Measurements from ENCODE around the gene WDCP. TPM values are rescaled to one million over a fixed set of nuclear protein-coding genes. Genes with fewer than 3 reads are reported as not detected.
A peak's percentile ranks its signal among the peaks of the same experiment; 100 is the strongest.
"Not testable (repeated sequence)": the region's sequence is repeated elsewhere in the genome, so short reads cannot be mapped to it uniquely, and the experiment has no call there.

The WDCP gene
- total and polyA plus RNA-seq, 7 donors = 4.6 to 17.3 (median 7.1) TPM

DNA sequence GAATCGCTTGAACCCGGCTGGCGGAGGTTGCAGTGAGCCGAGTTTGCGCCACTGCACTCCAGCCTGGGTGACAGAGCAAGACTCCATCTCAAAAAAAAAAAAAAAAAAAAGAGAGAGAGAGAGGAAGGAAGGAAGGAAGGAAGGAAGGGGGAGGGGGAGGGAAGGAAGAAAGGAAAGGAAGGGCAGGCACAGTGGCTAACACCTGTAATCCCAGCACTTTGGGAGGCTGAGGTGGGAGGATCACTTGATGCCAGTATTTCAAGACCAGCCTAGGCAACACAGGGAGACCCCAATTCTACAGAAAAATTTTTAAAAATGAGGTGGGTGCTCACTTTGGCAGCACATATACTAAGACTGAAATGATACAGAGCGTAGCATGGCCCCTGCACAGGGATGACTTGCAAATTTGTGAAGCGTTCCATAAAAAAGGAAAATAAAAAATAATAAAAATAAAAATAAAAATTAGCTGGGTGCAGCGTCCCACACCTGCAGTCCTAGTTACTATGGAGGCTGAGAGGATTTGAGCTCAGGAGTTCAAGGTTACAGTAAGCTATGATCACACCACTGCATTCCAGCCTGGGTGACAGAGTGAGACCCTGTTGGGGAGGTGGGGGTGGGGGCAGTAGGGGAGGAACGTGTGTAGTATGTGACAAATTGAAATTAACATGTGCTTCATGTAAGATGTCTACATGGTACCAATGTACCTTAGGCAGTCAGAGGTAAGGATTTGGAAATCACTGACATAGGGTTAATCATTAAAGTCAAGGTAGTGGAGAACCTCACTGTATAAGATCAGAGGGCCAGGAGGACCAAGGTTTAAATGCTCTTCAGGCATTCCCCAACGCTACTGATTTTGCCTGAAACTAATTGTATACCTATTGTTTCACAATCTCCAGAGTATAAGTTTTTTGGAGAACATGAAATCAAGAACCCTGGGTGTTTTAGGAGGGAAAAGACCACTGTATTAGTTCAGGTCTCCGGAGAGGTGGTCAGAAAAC lies 1.4 kb downstream of the WDCP start:
- intact Hi-C loops (cut with DNase I) = loop anchor here in 1 of 2 donors (5.0 kb wide), 1 partner anchor 36 kb away; the partner anchor contains the start of gene TP53I3
- H3K4me1 ChIP-seq = peaks cover 15% of the 10 kb centered on the region
- no peak overlapping the region for H3K27ac ChIP-seq
- H3K4me3 ChIP-seq = peak overlapping the region; percentile 88
- H3K36me3 ChIP-seq (ENCODE audit: insufficient read depth in 1 of 2, low read depth in 1 of 2) = no peaks in the 10 kb centered on the region
- 78 to 81% (median 80%) methylated on average over 11 of the region's 11 CpGs for WGBS, 3 donors
- H3K27me3 ChIP-seq (ENCODE audit: insufficient read depth in 3 of 3, low read length in 2 of 3) = peaks cover 0 to 17% (median 4%) of the 10 kb centered on the region in 3 donors
- no peaks in the 10 kb centered on the region for H3K9me3 ChIP-seq
- ATAC-seq (no peak), DNase-seq (no peak)
- TF ChIP-seq, protein P1, sequence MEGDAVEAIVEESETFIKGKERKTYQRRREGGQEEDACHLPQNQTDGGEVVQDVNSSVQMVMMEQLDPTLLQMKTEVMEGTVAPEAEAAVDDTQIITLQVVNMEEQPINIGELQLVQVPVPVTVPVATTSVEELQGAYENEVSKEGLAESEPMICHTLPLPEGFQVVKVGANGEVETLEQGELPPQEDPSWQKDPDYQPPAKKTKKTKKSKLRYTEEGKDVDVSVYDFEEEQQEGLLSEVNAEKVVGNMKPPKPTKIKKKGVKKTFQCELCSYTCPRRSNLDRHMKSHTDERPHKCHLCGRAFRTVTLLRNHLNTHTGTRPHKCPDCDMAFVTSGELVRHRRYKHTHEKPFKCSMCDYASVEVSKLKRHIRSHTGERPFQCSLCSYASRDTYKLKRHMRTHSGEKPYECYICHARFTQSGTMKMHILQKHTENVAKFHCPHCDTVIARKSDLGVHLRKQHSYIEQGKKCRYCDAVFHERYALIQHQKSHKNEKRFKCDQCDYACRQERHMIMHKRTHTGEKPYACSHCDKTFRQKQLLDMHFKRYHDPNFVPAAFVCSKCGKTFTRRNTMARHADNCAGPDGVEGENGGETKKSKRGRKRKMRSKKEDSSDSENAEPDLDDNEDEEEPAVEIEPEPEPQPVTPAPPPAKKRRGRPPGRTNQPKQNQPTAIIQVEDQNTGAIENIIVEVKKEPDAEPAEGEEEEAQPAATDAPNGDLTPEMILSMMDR (IDR thresholded peaks at IDR 0.05) = no peak

DNA sequence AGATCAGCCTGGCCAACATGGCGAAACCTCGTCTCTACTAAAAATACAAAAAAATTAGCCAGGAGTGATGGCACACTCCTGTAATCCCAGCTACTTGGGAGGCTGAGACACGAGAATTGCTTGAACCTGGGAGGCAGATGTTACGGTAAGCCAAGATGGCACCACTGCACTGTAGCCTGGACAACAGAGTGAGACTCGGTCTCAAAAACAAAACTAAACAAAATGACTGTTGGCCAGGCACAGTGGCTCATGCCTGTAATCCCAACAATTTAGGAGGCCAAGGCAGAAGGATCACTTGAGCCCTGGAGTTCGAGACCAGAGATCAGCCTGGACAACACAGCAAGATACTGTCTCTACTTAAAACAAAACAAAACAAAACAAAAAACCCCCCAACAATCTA lies 4.1 kb downstream of the WDCP start:
- intact Hi-C loops (cut with DNase I); ATAC-seq: not testable (repeated sequence)
- 89 to 94% (median 92%) methylated on average over 6 of the region's 6 CpGs for WGBS, 3 donors

DNA sequence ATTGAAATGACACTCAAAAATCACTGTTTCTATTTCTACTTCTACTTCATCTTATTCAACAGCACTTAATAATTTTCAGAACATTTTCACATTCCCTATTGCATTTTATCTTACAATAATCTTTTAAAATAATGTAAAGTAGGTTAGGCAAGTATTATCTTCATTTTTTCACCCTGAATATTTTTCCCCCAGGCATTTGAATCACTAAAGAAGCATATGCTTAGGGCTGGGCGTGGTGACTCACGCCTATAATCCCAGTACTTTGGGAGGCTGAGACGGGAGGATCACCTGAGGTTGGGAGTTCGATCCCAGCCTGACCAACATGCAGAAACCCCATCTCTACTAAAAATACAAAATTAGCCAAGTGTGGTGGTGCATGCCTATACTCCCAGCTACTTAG lies 6.7 kb downstream of the WDCP start:
- H3K36me3 ChIP-seq (ENCODE audit: insufficient read depth in 1 of 2, low read depth in 1 of 2) = peaks cover 8 to 39% of the 10 kb centered on the region in 2 donors
- TF ChIP-seq, protein P1 (IDR thresholded peaks at IDR 0.05) = no peak
- no peak overlapping the region for H3K4me3 ChIP-seq
- H3K4me1 ChIP-seq = no peaks in the 10 kb centered on the region
- ATAC-seq (no peak), DNase-seq (no peak)
- WGBS, 3 donors = 83 to 98% (median 98%) methylated on average over 4 of the region's 4 CpGs
- H3K27me3 ChIP-seq (ENCODE audit: insufficient read depth in 3 of 3, low read length in 2 of 3) = no peaks in the 10 kb centered on the region
- intact Hi-C loops (cut with DNase I) = no loop called here
- H3K27ac ChIP-seq = no peak overlapping the region
- no peaks in the 10 kb centered on the region for H3K9me3 ChIP-seq

More for the DNA sequence above, 4.1 kb downstream of the WDCP start:
- not testable (repeated sequence) for DNase-seq; H3K9me3 ChIP-seq; H3K4me1 ChIP-seq; H3K27me3 ChIP-seq (ENCODE audit: insufficient read depth in 3 of 3, low read length in 2 of 3); H3K27ac ChIP-seq; H3K4me3 ChIP-seq
- peaks cover 3 to 17% of the 10 kb centered on the region in 2 donors for H3K36me3 ChIP-seq (ENCODE audit: insufficient read depth in 1 of 2, low read depth in 1 of 2)

DNA sequence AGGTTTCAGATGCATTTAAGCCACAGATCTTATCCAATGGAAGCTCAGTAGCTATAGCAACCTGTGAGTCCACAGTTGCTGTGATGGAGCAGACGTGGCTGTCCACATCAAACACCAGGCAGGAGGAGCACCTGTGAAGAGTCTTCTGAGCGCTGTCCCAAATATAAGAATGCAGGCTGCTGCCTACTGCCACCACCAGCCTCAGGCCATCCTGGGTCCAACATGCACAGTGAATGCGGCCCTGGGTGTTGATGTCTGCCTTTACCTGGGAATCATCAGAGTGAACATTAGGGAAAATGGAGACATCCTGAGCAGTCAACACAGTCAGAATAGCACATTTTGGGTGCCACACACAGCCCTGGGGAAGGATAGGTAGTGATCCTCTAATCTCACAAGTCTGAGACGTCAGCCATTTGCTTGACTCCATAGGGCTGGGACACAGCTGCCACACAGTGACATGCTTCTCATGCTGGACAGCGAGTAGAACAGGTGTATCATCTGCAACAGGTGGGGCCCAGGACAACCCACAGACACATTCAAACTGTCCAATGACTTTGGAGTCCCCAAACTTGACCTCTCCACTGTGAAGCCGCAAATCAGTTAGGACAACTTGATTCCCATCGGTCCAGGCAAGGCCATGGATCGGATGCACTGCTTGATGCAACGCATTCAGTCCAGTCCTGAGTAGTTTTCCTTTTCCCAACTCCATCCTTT lies 8.2 kb downstream of the WDCP start:
- DNase-seq = no peak
- Histone ChIP-seq H3K36me3 (ENCODE audit: insufficient read depth in 1 of 2, low read depth in 1 of 2) (peaks cover 8 to 39% of the 10 kb centered on the region in 2 donors), H3K9me3 (no peaks in the 10 kb centered on the region), H3K4me3 (no peak overlapping the region), H3K4me1 (no peaks in the 10 kb centered on the region), H3K27ac (no peak overlapping the region), H3K27me3 (ENCODE audit: insufficient read depth in 3 of 3, low read length in 2 of 3) (no peaks in the 10 kb centered on the region)
- ATAC-seq = no peak
- intact Hi-C loops (cut with DNase I) = no loop called here
- WGBS, 3 donors = 86 to 91% (median 89%) methylated on average over 9 of the region's 9 CpGs
- TF ChIP-seq, protein P1 (IDR thresholded peaks at IDR 0.05) = no peak

DNA sequence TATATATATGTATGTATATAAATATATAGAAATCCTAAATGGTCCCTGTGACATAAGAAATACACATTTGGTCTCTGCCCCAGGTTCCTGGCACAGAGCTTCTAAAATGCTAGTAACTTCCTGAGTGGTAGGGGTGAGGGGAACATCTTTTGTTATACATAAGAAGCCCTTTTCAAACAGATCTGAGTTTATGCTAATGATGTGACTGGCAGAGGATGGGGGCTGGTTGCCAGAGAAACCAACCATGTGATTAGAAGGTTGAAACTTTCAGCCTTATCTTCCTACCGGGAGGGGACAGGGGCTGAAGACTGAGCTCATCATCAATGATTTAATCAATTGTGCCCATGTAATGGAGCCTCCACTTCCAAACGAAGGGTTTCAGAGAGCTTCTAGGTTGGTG lies 21.0 kb downstream of the WDCP start:
- DNase-seq = no peak
- TF ChIP-seq, protein P1 (IDR thresholded peaks at IDR 0.05) = no peak
- Histone ChIP-seq H3K4me3 (no peak overlapping the region), H3K36me3 (ENCODE audit: insufficient read depth in 1 of 2, low read depth in 1 of 2) (peaks cover 7 to 69% of the 10 kb centered on the region in 2 donors), H3K9me3 (no peaks in the 10 kb centered on the region), H3K4me1 (no peaks in the 10 kb centered on the region), H3K27me3 (ENCODE audit: insufficient read depth in 3 of 3, low read length in 2 of 3) (no peaks in the 10 kb centered on the region), H3K27ac (no peak overlapping the region)
- 64 to 69% (median 65%) methylated on average over 2 of the region's 2 CpGs for WGBS, 3 donors
- intact Hi-C loops (cut with DNase I) = no loop called here
- no peak for ATAC-seq

All from psoas muscle (tissue), 8 donors.